Left cardiac atrium (tissue), 4 donors: ENCODE measurements around the gene CYP4V2. TPM values are rescaled to one million over a fixed set of nuclear protein-coding genes. Genes with fewer than 3 reads are reported as not detected.
"Not testable (repeated sequence)": the region's sequence is repeated elsewhere in the genome, so short reads cannot be mapped to it uniquely, and the experiment has no call there.

Source experiments
- ATAC-seq, 2 donors: fragments of 200-7000 bp; cut with Tn5 transposase; one replicate each; pipeline ENCODE4 v1.9.1; 2020; ENCODE audit warnings: mild to moderate bottlenecking in 2 of 2, moderate library complexity in 2 of 2
- DNase-seq: peaks from one replicate; pipeline ENCODE4 v3.0.0-alpha.2; 2020
- intact Hi-C, 2 donors: fragments of 100-400 bp; cut with DNase I; formaldehyde crosslinking; loops; one replicate each; pipeline versions ENCODE4 v1.14.1 to v1.15.1; 2022 to 2023
- total RNA-seq, 2 donors: library from RNA; stranded (reverse); fragmentation: NEBNext Ultra II Directional; extraction: Animal tissue kit (Norgen Biotek cat#: 25700); gene quantifications; one replicate each; pipeline ENCODE4 v1.2.1, GENCODE V29; 2021
- donor health status: DM: no; HTN: yes; CAD: no.
- donor health status: DM: no; HTN: yes; CAD: no; lungs with severe emphysema.
- donor health status: DM: yes; HTN: yes; CAD: no.
- donor health status: Dilated cardiomyopathy.

The CYP4V2 gene
- total RNA-seq, 2 donors from 2014 or later, result 26.6 to 32.7 TPM

DNA sequence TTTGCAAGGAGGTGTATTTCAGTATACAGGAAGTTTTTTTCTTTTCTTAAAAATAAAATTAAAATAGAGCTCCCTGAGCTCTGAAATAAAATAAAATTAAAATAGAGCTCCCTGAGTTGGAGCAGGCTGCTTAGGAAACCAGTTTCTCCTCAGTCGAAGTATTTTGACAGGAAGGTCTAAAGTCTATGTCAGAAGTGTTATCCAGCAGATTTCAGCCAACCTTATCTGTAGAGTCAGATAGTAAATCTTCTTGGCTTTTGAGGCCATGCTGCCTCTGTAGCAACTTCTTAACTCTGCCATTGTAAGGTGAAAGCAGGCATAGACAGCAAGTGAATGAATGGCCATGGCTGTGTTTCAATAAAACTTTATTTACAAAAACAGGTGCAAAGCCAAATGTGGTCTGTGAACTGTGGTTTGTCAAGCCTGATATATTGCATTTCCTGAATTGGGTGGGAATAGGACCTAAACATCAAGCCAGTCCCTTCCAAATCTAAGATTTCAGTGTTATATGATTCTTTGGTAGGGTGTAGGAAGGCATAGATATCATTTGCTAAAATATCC is 26.4 kb downstream of the CYP4V2 start:
- no peak for ATAC-seq
- intact Hi-C loops, result no loop called here
- no peak for DNase-seq

DNA sequence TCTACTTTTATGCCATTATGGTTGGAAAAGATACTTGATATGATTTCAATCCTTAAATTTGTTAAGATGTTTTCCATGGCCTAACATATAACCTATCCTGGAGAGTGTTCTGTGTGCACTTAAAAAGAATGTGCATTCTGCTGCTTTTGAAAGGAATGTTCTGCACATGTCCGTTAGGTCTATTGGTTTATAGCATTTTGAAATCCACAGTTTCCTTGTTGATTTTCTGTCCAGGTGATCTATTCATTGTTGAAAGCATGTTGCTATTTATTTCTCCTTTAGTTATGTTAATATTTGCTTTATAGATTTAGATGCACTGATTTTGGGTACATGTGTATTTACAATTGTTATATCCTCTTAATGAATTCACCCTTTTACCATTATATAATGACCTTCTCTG is 30.3 kb downstream of the CYP4V2 start:
- intact Hi-C loops, result no loop called here
- ATAC-seq (no peak), DNase-seq (no peak)

DNA sequence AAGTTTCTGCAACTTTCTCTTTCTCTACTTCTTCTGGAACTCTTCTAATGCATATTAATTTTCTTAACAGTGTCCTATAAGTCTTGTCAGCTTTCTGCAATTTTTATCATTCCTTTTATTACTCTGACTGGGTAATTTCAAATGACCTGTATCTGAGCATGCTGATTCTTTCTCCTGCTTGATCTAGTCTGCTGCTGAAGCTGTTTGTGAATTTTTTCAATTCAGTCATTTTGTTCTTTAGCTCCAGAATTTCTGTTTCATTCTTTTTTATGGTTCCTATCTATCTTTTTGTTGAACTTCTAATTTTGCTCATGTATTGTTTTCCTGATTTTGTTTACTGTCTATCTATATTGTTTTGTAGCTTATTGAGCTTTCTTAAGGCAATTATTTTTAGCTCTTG is 34.5 kb downstream of the CYP4V2 start:
- no peak for DNase-seq
- intact Hi-C loops, result no loop called here
- no peak for ATAC-seq

DNA sequence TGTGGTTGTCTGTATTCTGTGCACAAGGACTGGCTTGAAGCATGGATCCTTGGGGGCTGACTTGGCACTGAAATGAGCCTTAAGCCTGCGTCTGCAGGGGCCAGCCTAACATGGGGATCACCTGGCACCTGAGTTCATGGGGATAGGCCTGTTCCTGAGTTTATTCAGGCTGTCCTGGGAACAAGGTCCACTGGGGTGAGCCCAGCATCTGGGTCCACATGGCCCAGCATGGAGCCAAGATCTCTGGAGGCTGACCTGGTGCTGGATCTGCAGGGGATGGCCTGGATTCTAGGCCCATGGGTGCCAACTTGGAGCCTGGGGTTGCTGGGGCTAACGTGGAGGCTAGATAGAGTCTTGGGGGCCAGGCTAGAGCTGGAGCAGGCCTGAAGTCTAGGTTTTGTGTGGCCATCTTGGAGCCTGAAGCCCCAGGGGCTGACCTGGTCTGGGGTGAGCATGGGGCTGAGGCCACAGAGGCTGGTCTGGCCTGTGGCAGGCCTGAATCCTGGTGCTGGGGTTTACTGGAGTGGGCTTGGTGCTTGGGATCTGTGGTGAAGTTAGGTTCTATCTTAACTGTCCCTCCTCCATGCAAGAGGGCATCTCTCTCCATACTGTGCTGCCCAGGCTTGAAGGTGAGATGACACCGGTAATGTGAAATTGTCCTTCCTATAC is 35.3 kb downstream of the CYP4V2 start:
- intact Hi-C loops, result no loop called here
- no peak for ATAC-seq

DNA sequence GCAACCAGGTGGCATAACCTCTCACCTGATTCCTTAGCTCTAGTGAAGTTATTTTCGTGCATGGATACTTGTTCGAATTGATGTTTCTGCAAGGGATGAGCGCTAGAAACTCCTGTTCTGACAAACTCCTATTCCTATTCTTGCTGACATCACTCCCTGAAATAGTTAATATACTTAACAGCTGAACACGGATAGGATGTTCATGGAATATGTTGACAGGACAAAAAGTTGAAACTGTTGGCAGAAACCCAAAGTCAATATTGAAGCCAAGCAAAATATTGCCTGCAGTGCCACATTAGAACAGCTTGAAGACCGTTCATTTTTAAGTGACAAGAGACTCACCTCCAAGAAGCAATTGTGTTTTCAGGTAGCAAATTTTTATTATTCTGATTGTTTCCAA is 35.9 kb downstream of the CYP4V2 start, which contains the start of gene KLKB1:
KLKB1 (plus strand) TSS at position 287 of the 400 bp plus-strand sequence. CDS start 689 bp downstream, outside the sequence.
- intact Hi-C loops, result no loop called here
- ATAC-seq (no peak), DNase-seq (no peak)

More for the DNA sequence above, 35.3 kb downstream of the CYP4V2 start:
- no peak for DNase-seq

DNA sequence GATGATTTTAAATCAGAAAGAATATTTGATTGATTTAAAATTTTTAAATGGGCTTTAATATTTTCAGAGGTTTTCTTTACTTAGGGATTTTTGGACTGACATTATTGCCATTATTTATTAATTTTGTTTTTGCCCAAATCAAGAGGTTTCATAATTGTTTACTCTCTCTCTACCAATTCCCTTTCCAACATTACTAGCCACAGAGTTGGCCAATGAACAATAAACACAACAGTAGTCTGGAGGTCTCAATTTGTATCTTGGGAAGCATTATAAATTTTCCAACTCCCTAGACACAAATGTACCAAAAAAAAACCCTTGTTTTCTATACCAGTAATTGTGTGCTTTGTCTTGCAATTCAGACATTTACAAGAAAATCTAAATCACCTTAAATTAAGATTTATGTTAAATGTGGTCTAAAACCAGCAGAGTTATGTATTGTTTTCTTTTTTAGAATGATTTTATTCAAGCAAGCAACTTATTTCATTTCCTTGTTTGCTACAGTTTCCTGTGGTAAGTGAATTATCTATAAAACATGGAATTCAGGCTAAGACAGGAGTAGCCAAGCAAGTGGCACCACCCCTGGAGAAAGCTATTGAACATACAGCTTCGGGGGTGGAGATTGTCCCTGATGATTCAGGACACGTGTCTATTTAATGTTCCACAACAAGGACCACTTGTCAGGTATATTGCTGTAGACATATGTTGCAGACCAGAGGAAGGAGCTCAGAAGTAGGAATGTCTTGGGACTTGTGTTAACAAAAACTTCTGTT is 36.6 kb downstream of the CYP4V2 start:
- intact Hi-C loops, result no loop called here
- ATAC-seq (no peak), DNase-seq (no peak)

DNA sequence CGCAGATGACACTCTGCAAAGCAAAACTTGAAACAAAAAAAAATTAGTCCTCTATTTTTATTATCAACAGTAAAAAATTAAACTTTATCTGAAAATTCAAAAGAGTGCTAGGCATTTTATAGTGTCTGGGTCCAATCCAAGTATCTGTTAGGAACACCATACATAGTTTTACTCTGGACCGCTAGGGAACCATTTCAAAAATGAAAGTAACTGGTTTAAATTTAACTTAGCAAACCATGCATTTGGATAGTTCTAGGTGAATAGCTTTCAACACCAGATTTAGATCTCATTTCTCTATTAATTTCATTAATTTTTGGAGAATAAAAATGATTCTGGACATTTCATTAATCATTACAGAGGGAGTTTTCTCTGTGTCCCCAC is 37.1 kb downstream of the CYP4V2 start:
- intact Hi-C loops, result no loop called here
- no peak for DNase-seq

DNA sequence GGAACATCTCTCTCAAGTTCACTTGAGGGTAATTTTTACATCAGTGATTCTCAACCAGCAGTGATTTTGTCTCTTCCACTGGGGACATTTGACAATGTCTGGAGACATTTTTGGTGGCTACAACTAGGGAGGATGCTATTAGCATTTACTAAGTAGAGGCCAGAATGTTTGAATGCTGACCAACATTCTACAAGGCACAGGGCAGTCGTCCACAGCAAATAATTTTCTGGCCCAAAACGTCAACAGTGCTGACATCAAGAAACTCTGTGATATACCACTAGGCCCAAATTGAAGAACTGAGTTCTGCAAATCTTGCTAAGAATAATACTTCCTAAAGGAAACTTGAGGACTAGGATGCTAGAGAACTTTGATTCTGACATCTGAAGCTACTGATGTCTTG is 43.0 kb downstream of the CYP4V2 start:
- intact Hi-C loops, result no loop called here

More for the DNA sequence above, 37.1 kb downstream of the CYP4V2 start:
- ATAC-seq, result no peak

DNA sequence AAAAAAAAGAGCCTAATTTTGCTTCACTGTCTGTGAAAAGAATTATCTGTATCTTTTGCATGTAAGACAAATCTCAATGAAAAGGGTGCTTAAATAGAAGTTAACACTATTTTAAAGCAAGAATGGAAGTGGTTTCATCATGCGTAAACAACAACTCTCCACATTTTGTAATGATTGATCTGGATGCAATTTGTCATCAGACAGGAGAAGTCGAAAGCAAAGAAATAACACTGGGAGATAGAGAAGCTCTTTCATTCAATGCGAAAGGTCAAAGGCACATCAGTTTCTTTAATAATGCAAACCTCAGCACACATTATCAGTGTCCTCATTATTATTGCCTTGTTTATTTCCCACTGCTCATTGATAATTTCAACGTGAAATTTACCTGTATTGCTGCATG is 44.8 kb downstream of the CYP4V2 start:
- DNase-seq (no peak), ATAC-seq (no peak)
- intact Hi-C loops, result no loop called here

More for the DNA sequence above, 43.0 kb downstream of the CYP4V2 start:
- DNase-seq, result no peak
- no peak for ATAC-seq

DNA sequence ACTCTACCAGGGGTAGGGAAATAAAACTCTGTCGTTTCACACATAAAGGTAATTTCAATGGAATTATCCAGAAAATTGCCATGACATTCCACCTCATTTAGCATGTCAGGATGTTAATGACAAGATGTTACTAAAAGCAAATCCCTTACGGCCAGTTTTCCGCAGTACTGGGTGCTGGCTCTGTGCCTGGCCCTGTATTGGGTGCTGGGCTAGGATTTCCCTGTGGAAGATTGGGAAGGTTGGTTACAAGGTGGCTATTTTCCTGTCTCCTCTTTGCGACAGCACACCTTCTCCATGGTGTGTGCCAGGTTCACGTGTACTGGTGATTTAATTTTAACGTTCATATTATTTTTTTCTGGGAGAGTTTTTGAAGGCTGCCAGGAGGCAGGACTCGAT is 49.1 kb downstream of the CYP4V2 start:
- ATAC-seq, result no peak
- intact Hi-C loops, result no loop called here
- DNase-seq, result no peak

DNA sequence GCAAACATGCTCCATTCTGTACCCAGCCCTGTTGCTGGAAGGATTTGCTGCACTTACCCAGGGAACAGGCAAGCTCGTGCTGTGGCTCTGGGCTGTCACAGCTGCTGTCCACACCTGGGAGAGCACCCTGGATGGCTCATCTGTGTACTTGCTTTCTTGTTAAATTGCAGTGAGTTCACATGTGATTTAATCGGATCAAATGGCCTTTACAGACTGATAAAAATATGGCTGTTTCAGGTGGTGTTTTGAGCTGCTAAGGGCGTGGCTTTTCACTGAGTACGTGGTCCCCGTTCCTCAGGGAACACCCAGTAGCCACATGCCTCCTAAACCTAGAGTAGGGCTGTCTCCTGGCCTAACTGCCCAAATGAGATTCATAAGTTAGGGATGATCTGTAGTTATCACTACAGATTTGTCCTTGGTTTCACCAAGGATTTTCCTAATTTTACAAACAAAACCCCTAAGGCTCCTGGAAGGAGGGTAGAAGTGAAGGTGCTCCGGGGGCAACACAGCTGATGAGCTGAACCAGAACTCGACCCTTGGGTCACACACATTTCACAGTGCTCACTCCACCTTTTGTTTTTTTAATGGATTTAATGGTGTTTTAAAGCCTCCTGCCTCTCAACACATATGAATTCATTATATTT is 49.6 kb downstream of the CYP4V2 start:
- ATAC-seq, result no peak
- intact Hi-C loops, result no loop called here
- DNase-seq, result no peak

DNA sequence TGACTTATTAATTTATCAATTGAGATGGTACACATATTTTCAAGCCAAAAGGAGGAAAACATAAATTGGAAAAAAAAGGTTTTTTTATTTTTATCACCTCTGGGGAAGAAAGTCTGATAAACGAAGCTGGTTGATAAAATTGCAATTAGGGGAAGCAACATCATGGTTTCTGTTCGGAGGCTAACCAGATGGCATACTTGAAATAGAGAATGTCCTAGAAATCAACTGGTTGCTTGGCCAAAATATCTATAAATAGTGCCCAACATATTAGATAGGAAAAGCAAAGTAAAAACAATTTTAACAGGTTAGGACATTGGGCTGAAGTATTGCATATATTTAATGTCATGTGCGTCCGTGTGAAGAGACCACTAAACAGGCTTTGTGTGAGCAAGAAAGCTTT is 50.2 kb downstream of the CYP4V2 start:
- intact Hi-C loops, result no loop called here
- ATAC-seq, result no peak

DNA sequence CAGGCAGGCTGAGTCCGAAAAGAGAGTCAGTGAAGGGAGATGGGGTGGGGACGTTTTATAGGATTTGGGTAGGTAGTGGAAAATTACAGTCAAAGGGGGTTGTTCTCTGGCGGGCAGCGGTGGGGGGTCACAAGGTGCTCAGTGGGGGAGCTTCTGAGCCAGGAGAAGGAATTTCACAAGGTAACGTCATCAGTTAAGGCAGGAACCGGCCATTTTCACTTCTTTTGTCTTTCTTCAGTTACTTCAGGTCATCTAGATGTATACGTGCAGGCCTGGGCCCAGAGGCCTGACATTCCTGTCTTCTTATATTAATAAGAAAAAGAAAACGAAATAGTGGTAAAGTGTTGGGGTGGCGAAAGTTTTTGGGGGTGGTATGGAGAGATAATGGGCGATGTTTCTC is 50.7 kb downstream of the CYP4V2 start:
- intact Hi-C loops, ATAC-seq, DNase-seq: not testable (repeated sequence)

More for the DNA sequence above, 50.2 kb downstream of the CYP4V2 start:
- DNase-seq, result no peak

DNA sequence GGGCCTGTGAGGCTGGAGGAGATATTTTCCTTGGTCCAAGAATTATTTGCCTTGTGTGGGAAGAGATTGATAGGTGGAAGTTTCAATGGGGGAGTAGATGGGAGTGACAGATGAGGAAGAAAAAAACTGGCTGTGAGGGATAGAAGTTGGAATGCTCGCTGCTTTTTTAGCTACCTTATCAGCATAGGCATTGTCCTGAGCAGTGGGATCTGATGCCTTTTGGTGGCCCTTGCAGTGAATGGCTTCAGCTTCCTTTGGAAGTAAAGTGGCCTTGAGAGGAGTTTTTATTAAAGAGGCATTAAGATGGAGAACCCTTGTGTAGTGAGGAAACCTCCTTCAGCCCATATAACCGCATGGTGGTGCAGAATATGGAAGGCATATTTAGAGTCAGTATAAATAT is 52.0 kb downstream of the CYP4V2 start:
- DNase-seq (no peak), ATAC-seq (no peak)

DNA sequence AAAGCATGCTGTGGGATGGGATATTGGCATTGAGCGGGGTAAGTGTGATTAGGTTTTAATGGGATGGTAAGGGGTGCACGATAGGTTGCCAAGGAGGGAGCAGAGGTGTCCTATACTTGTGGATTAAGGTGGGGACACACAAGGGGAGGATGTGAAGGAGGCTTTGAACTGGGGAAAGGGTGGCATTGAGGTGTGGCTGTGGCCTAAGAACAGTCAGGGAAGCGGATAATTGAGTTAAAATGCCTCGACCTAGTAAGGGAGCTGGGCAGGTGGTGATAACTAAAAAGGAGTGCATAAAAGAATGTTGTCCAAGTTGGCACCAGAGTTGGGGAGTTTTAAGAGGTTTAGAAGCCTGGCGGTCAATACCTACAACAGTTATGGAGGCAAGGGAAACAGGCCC is 53.5 kb downstream of the CYP4V2 start:
- intact Hi-C loops, result no loop called here
- DNase-seq (no peak), ATAC-seq (no peak)

More for the DNA sequence above, 52.0 kb downstream of the CYP4V2 start:
- intact Hi-C loops, result no loop called here

DNA sequence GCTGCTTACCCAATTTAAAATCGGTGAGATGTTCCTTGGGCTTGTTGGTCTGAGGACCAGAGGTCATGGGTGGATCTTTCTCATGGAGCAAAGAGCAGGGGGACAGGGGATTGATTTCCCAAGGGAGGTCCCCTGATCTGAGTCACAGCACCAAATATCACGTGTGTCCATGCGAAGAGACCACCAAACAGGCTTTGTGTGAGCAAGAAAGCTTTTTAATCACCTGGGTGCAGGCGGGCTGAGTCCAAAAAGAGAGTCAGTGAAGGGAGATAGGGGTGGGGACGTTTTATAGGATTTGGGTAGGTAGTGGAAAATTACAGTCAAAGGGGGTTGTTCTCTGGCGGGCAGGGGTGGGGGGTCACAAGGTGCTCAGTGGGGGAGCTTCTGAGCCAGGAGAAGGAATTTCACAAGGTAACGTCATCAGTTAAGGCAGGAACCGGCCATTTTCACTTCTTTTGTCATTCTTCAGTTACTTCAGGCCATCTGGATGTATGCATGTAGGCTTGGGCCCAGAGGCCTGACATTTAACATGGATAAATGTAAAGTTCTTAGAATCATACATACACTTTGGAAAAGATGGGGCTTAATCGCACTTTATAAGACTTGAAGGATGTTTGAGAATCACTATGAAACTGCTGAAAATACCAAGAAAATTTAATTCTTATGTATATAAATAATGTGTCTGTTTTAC is 55.8 kb downstream of the CYP4V2 start:
- DNase-seq, ATAC-seq, intact Hi-C loops: not testable (repeated sequence)

DNA sequence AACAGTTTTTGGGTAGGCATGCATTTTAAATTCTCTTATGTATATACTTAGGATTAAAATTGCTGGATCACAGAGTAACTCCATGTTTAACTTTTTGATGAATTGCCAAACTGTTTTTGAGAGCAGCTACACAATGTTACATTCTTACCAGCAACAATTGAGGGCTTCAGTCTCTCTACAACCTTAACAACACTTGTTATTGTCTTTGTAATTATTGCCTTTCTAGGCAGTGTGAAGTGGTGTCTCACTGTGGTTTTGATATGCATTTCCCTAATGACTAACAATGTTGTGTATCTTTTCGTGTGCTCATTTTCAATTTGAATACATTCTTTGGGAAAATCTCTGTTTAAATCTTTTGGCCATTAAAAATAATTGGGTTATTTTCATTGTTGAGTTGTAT is 57.3 kb downstream of the CYP4V2 start:
- intact Hi-C loops, result no loop called here
- DNase-seq (no peak), ATAC-seq (no peak)

DNA sequence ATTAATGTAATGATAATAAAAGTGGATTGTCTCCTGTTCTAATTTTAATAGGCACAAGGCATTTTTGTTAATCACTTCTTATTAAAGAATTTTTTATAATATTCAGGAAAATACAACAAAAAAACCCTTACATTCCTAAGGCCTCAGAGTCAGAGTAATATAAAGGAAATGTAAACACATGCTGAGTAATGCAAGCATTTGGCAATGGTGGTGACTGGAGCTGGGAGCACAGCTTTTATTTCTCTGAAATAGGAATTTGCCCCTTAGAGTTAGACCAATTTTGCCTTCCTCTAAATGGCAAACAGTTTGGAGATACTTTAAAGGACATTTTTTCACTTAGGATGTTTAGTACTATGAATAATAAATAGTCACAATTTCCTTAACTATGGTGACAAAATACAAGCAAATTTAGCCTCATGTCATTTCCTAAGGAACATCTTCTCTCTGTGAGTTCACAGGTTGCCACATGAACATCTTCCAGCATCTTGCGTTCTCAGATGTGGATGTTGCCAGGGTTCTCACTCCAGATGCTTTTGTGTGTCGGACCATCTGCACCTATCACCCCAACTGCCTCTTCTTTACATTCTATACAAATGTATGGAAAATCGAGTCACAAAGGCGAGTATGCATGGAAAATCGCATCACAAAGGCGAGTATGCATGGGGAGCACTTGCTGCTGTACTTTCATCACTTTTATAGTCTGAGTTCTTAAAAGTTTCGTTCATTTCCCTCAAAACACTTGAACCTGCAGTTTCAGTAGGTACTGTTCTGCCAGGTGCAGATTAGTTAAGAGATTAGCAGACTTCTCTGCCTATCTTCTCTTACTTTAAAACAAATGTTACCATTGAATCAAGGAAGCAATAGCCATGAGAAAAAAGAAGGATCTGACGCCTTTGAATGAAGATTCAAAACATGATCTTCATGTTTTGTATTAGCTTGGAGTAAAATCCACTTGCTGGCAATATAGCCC is 58.7 kb downstream of the CYP4V2 start:
- intact Hi-C loops, result no loop called here
- ATAC-seq (no peak), DNase-seq (no peak)
